ENCODE measurements around the gene SLC7A9.

The SLC7A9 gene

GRCh38 chr19:32863841-32864240 is 5.7 kb downstream of the SLC7A9 start:
- H3K4me1 ChIP-seq (ENCODE audit: low read length) = no peaks in the 10 kb centered on the region
- H3K4me2 ChIP-seq (ENCODE audit: low read length) = no peak overlapping the region
- no peak overlapping the region for H3K27ac ChIP-seq (ENCODE audit: low read length)
- H4K20me1 ChIP-seq (ENCODE audit: insufficient read depth, low read length) = no peaks in the 10 kb centered on the region
- no peaks in the 10 kb centered on the region for H3K79me2 ChIP-seq (ENCODE audit: low read length)
- H3K4me3 ChIP-seq (ENCODE audit: low read length) = no peak overlapping the region
- H3K27me3 ChIP-seq (ENCODE audit: low read depth, low read length) = no peaks in the 10 kb centered on the region
- no peak for TF ChIP-seq EZH2phosphoT487 (IDR thresholded peaks at IDR 0.05; ENCODE audit: low read depth)
- no peak for TF ChIP-seq CTCF (IDR thresholded peaks at IDR 0.05; ENCODE audit: low read depth, low read length)
- H3K9me3 ChIP-seq (ENCODE audit: insufficient read depth, low read length) = no peaks in the 10 kb centered on the region
- H3K36me3 ChIP-seq (replicated peaks; ENCODE audit: low read depth, low read length) = no peaks in the 10 kb centered on the region
- H2AFZ ChIP-seq (ENCODE audit: low read depth, low read length) = no peak overlapping the region
- no peak overlapping the region for H3K9ac ChIP-seq (ENCODE audit: low read length)

GRCh38 chr19:32863301-32863700 is 6.3 kb downstream of the SLC7A9 start:
- H2AFZ ChIP-seq (ENCODE audit: low read depth, low read length) = no peak overlapping the region

GRCh38 chr19:32862741-32863140 is 6.8 kb downstream of the SLC7A9 start:
- Histone ChIP-seq H3K36me3 (replicated peaks; ENCODE audit: low read depth, low read length) (no peaks in the 10 kb centered on the region), H3K4me2 (ENCODE audit: low read length) (no peak overlapping the region), H3K27ac (ENCODE audit: low read length) (no peak overlapping the region), H3K9ac (ENCODE audit: low read length) (no peak overlapping the region), H3K4me3 (ENCODE audit: low read length) (no peak overlapping the region), H4K20me1 (ENCODE audit: insufficient read depth, low read length) (no peaks in the 10 kb centered on the region), H3K4me1 (ENCODE audit: low read length) (no peaks in the 10 kb centered on the region), H3K9me3 (ENCODE audit: insufficient read depth, low read length) (no peaks in the 10 kb centered on the region), H3K79me2 (ENCODE audit: low read length) (no peaks in the 10 kb centered on the region), H3K27me3 (ENCODE audit: low read depth, low read length) (no peaks in the 10 kb centered on the region), H2AFZ (ENCODE audit: low read depth, low read length) (no peak overlapping the region)
- no peak for TF ChIP-seq CTCF (IDR thresholded peaks at IDR 0.05; ENCODE audit: low read depth, low read length)

More at GRCh38 chr19:32863301-32863700, 6.3 kb downstream of the SLC7A9 start:
- H3K9ac ChIP-seq (ENCODE audit: low read length) = no peak overlapping the region
- no peak overlapping the region for H3K27ac ChIP-seq (ENCODE audit: low read length)
- no peaks in the 10 kb centered on the region for H3K79me2 ChIP-seq (ENCODE audit: low read length)
- no peak overlapping the region for H3K4me2 ChIP-seq (ENCODE audit: low read length)
- H3K27me3 ChIP-seq (ENCODE audit: low read depth, low read length) = no peaks in the 10 kb centered on the region
- no peaks in the 10 kb centered on the region for H3K36me3 ChIP-seq (replicated peaks; ENCODE audit: low read depth, low read length)
- no peaks in the 10 kb centered on the region for H3K4me1 ChIP-seq (ENCODE audit: low read length)
- no peak overlapping the region for H3K4me3 ChIP-seq (ENCODE audit: low read length)
- H3K9me3 ChIP-seq (ENCODE audit: insufficient read depth, low read length) = no peaks in the 10 kb centered on the region
- H4K20me1 ChIP-seq (ENCODE audit: insufficient read depth, low read length) = no peaks in the 10 kb centered on the region
- no peak for TF ChIP-seq EZH2phosphoT487 (IDR thresholded peaks at IDR 0.05; ENCODE audit: low read depth)
- TF ChIP-seq CTCF (IDR thresholded peaks at IDR 0.05; ENCODE audit: low read depth, low read length) = no peak

- no peaks in the 10 kb centered on the region for H3K79me2 ChIP-seq (ENCODE audit: low read length)
- TF ChIP-seq CTCF (IDR thresholded peaks at IDR 0.05; ENCODE audit: low read depth, low read length) (no peak), EZH2phosphoT487 (IDR thresholded peaks at IDR 0.05; ENCODE audit: low read depth) (no peak)
- no peaks in the 10 kb centered on the region for H3K4me1 ChIP-seq (ENCODE audit: low read length)
- H3K4me2 ChIP-seq (ENCODE audit: low read length) = no peak overlapping the region
- H3K27ac ChIP-seq (ENCODE audit: low read length) = no peak overlapping the region
- no peaks in the 10 kb centered on the region for H4K20me1 ChIP-seq (ENCODE audit: insufficient read depth, low read length)
- no peaks in the 10 kb centered on the region for H3K27me3 ChIP-seq (ENCODE audit: low read depth, low read length)
- no peak overlapping the region for H2AFZ ChIP-seq (ENCODE audit: low read depth, low read length)
- no peaks in the 10 kb centered on the region for H3K36me3 ChIP-seq (replicated peaks; ENCODE audit: low read depth, low read length)
- H3K9me3 ChIP-seq (ENCODE audit: insufficient read depth, low read length) = no peaks in the 10 kb centered on the region
- no peak overlapping the region for H3K9ac ChIP-seq (ENCODE audit: low read length)
- H3K4me3 ChIP-seq (ENCODE audit: low read length) = no peak overlapping the region
Measured at GRCh38 chr19:32862173-32862572, 7.4 kb downstream of the SLC7A9 start.

Measured in OCI-LY3 (cell line).